ENCODE data around the gene SLC37A1. TPM values are rescaled to one million over a fixed set of nuclear protein-coding genes. Genes with fewer than 3 reads are reported as not detected.

Gene SLC37A1
- total RNA-seq, 4 donors from 2014 or later: 10.7 to 21.1 (median 14.0) TPM

DNA sequence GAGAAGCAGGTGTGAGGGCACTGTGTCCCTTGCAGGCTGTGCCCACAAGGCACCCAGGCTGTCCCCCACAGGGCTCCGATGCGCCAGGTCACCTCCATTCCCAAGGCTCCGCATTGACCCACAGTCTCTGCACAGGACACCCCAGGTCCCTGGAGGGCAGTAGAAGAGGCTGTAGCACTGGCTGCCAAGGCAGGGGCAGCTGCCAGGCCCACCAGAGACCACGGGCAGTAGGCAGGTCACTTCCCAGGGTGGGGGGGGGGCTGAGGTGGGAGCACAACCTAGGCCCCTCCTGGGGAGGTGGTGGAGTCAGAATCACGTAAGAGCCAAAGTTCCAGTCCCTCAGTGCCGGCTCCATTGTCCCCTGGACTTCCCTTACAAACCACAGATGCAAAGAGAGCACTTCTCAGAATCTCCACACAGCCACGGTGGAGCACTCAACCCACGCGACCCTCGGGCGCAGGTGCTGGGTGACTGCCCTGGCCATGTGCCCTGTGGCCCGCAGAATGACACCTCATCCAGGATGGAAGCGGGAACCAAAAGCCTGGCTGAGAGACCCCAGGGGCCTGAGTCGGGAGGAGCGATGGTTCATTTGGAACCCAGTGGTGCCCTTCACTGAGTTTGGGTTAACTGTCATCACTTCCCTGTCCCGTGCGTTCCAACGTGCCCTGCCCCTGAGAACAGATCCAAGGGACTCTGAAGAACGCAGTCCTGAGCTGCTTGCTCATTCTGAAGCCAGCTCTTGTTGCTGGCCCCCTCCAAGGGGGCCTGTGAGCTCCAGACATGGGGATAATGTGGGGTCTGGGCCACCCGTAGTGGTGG, 70.0 kb downstream of the SLC37A1 start:
- TF ChIP-seq, protein P1, sequence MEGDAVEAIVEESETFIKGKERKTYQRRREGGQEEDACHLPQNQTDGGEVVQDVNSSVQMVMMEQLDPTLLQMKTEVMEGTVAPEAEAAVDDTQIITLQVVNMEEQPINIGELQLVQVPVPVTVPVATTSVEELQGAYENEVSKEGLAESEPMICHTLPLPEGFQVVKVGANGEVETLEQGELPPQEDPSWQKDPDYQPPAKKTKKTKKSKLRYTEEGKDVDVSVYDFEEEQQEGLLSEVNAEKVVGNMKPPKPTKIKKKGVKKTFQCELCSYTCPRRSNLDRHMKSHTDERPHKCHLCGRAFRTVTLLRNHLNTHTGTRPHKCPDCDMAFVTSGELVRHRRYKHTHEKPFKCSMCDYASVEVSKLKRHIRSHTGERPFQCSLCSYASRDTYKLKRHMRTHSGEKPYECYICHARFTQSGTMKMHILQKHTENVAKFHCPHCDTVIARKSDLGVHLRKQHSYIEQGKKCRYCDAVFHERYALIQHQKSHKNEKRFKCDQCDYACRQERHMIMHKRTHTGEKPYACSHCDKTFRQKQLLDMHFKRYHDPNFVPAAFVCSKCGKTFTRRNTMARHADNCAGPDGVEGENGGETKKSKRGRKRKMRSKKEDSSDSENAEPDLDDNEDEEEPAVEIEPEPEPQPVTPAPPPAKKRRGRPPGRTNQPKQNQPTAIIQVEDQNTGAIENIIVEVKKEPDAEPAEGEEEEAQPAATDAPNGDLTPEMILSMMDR (IDR thresholded peaks at IDR 0.05): no peak
- TF ChIP-seq POLR2A (IDR thresholded peaks at IDR 0.05): no peak
- intact Hi-C loops (cut with DNase I): no loop called here

DNA sequence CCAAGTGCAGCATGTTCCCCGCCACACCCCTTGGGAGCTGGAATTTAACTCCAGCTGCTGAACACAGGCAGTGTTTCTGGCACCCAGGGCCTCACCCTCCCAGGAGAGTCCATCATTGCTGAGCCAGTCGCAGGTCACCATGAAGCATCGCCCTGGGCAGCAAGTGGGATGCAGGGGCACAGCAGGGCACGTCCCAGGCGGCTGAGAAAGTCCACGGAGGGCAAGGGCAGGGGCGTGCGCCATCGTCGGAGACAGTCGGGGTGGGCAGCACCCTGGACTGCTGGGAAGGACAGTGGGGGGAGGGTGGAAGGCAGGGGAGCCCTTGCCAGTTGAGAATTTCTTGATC, 70.6 kb downstream of the SLC37A1 start:
- Histone ChIP-seq H3K27ac (no peak overlapping the region), H3K36me3 (no peaks in the 10 kb centered on the region), H3K4me1 (peaks cover 0 to 8% (median 0%) of the 10 kb centered on the region in 3 donors), H3K9me3 (no peaks in the 10 kb centered on the region), H3K27me3 (no peaks in the 10 kb centered on the region), H3K4me3 (no peak overlapping the region)
- intact Hi-C loops (cut with DNase I): no loop called here
- DNase-seq: no peak
- WGBS, 2 donors: 80 to 94% methylated on average over 3 to 7 of the region's 11 CpGs
- TF ChIP-seq POLR2A (IDR thresholded peaks at IDR 0.05): no peak
- TF ChIP-seq, protein P1 (IDR thresholded peaks at IDR 0.05): no peak

More for the DNA sequence above, 70.0 kb downstream of the SLC37A1 start:
- Histone ChIP-seq H3K36me3 (no peaks in the 10 kb centered on the region), H3K27me3 (no peaks in the 10 kb centered on the region), H3K4me3 (no peak overlapping the region), H3K9me3 (no peaks in the 10 kb centered on the region), H3K4me1 (peaks cover 0 to 8% (median 0%) of the 10 kb centered on the region in 3 donors), H3K27ac (no peak overlapping the region)
- no peak for DNase-seq
- 85 to 86% methylated on average over 7 to 10 of the region's 20 CpGs for WGBS, 2 donors

DNA sequence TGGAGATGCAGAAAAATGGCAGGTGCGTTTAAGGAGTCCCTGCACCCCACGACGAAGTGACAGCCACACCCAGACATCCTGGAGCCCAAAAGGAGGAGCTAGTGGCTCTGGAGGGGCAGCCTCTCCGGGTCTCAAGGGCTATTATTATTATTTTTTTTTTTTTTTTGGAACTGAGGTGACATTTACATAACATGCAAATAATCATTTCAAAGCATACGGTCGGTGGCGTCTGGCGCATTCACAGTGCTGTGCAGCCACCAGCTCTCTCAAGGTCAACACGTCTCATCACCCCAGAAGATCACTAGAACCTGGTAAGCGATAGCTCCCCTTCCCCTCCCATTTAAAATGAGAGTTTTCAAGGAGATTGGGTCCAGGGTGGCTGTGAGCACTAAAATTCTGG, 72.2 kb downstream of the SLC37A1 start:
- Histone ChIP-seq H3K27ac (no peak overlapping the region), H3K4me1 (peaks cover 0 to 8% (median 0%) of the 10 kb centered on the region in 3 donors), H3K4me3 (no peak overlapping the region), H3K27me3 (no peaks in the 10 kb centered on the region), H3K36me3 (no peaks in the 10 kb centered on the region), H3K9me3 (no peaks in the 10 kb centered on the region)
- intact Hi-C loops (cut with DNase I): no loop called here
- WGBS, 2 donors: 48 to 51% methylated on average over 10 of the region's 10 CpGs
- TF ChIP-seq, protein P1 (IDR thresholded peaks at IDR 0.05): no peak
- TF ChIP-seq POLR2A (IDR thresholded peaks at IDR 0.05): no peak
- DNase-seq: no peak

DNA sequence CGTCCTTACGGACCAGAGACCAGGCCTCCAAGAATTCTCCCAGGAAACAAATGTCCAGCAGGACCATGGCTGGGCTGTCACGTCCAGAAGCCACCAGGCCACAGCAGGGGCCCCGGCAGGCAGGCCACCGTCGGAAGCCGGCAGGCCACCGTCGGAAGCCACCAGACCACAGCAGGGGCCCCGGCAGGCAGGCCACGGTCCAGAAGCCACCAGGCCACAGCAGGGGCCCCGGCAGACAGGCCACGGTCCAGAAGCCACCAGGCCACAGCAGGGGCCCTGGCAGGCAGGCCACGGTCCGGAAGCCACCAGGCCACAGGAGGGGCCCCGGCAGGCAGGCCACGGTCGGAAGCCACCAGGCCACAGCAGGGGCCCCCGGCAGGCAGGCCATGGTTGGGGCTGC, 72.8 kb downstream of the SLC37A1 start:
- Histone ChIP-seq H3K27me3 (no peaks in the 10 kb centered on the region), H3K9me3 (no peaks in the 10 kb centered on the region), H3K4me3 (no peak overlapping the region), H3K4me1 (peaks cover 0 to 8% (median 0%) of the 10 kb centered on the region in 3 donors), H3K27ac (no peak overlapping the region), H3K36me3 (no peaks in the 10 kb centered on the region)
- DNase-seq: no peak
- WGBS, 2 donors: 77 to 81% methylated on average over 5 to 10 of the region's 19 CpGs
- intact Hi-C loops (cut with DNase I): no loop called here
- no peak for TF ChIP-seq POLR2A (IDR thresholded peaks at IDR 0.05)
- TF ChIP-seq, protein P1 (IDR thresholded peaks at IDR 0.05): no peak

DNA sequence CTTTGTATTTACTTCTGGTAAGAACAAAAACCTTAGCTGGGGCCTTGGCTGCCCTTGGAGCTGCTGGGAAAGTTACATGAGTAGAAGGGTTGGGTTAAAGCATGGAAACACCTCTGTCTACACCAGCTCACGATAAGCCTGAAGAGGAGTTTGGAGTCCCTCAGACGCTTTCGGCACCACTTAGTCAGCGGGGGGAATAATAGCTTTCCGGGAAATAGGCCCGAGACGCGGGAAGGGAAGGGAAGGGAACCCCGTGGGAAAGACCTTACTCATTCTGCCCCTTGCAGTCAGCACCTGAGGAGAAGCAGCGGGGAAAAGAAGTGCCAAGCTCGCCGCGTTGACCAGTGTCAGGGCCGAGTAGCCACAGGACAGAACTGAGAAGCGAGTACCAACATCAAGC, 73.4 kb downstream of the SLC37A1 start:
- Histone ChIP-seq H3K27me3 (no peaks in the 10 kb centered on the region), H3K27ac (no peak overlapping the region), H3K4me3 (no peak overlapping the region), H3K4me1 (peaks cover 0 to 8% (median 0%) of the 10 kb centered on the region in 3 donors), H3K36me3 (no peaks in the 10 kb centered on the region), H3K9me3 (no peaks in the 10 kb centered on the region)
- DNase-seq: no peak
- TF ChIP-seq, protein P1 (IDR thresholded peaks at IDR 0.05): no peak
- no peak for TF ChIP-seq POLR2A (IDR thresholded peaks at IDR 0.05)
- WGBS, 2 donors: 86 to 88% methylated on average over 14 to 15 of the region's 15 CpGs
- intact Hi-C loops (cut with DNase I): no loop called here
